Activated CD4-positive, CD25-positive, alpha-beta regulatory T cell (primary cell): ENCODE data around the gene PHC3.
A peak's percentile ranks its signal among the peaks of the same experiment; 100 is the strongest.

Source experiments
- DNase-seq, 4 experiments: peaks; one replicate each; lab custom pipeline; 2025; lab: John Stamatoyannopoulos, UW

Gene PHC3

DNA sequence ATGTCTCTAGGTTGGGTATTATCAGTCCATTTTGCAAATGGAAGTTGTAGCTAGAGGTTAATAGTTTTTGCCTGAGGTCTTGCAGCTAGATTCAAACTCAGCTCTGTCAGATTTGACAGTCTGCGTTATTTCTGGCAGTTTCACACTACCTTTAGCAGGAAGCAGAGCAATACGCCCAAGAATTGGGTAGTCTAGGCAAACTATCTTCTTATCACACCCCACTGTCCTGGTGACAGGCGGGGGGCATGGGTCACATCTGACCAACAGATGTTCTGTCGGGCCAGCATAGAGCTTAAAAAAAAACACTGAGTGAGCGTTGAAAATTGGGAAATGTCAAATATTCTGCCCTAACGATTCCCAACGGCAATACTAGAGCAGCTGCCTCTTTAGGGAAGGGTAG is 138.0 kb downstream of the PHC3 start:
- DNase-seq = no peak

DNA sequence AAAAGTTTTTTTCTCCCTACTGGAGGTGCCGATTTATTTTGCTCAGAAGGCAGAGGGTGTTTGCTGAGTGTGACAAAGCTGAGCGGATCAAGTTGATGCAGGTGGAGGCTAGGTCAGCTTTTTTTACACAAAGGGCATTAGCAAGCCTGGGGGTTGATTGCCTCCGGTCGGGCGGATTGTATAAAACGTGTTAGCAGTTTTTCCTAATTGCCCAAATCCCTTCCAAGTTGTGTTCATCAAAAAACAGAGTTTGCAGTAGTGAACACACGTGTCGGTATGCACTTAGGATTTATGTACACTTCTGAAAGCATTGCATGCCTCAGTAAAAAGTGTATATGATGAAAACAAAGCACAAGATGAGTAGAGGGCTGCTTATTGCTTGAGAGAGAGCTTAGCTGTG is 141.1 kb downstream of the PHC3 start:
- DNase-seq = no peak

DNA sequence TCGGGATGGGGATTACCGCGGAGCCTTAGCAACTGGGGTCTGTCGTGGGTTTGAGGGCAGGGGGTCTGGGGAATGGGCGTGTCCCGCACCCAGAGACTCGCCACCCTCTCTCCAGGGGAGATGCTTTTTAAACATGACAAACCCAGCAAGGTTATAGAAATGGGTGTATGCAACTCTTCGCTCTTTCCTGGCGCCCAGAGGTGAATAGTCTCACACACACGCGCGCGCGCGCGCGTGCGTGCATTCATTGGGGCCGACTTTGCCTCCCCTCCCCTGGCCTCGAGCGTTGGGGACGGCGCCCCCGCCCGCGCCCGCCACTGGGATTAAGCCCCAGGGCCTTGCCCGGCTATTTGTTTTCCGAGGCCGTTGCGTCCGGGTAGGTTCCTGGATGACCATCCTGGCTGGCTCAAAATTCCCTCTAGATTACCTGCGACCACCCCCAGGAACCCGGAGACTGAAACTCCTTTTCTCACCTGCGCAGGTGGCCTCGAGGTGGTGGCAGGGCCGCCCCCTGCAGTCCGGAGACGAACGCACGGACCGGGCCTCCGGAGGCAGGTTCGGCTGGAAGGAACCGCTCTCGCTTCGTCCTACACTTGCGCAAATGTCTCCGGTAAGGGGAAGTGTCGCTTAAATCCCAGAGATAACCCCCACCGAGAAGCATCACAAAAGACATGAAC is 143.0 kb downstream of the PHC3 start:
- peak in 1 of 4 experiments; percentile 6 for DNase-seq
